OCI-LY3 (cell line): ENCODE data around the gene CNN2.

Experiments used
- H2AFZ ChIP-seq: fragments of 200-600, 300-600 bp; shearing (Covaris generic); 2 replicates; pipeline ENCODE4 v1.6.0; 2014; ENCODE audit warnings: antibody characterized with exemption, low read depth, low read length
- H3K27ac ChIP-seq: fragments of 200-600, 300-600 bp; sonication (generic); 2 replicates; pipeline ENCODE4 v1.5.1; 2014; ENCODE audit warnings: mild to moderate bottlenecking, low read length, moderate library complexity, mixed read lengths
- H3K27me3 ChIP-seq: fragments of 200-600, 300-600 bp; sonication (generic); 2 replicates; pipeline ENCODE4 v1.6.1; 2014; ENCODE audit warnings: low read depth, low read length, mixed read lengths
- H3K36me3 ChIP-seq: fragments of 200-600, 300-600 bp; sonication (generic); replicated peaks from 2 replicates; pipeline ENCODE3; 2014; ENCODE audit warnings: low read depth, low read length, mixed read lengths
- H3K4me1 ChIP-seq: fragments of 300-600, 200-600 bp; sonication (generic); 2 replicates; pipeline ENCODE4 v1.6.1; 2014; ENCODE audit warnings: low read length, mixed read lengths
- H3K4me2 ChIP-seq: fragments of 200-600, 300-600 bp; sonication (generic); 2 replicates; pipeline ENCODE4 v1.6.1; 2014; ENCODE audit warnings: low read length, mixed read lengths
- H3K4me3 ChIP-seq: fragments of 300-600, 200-600 bp; sonication (generic); 2 replicates; pipeline ENCODE4 v1.5.1; 2014; ENCODE audit warnings: antibody characterized with exemption, mild to moderate bottlenecking, low read length, moderate library complexity
- H3K79me2 ChIP-seq: fragments of 300-600, 200-600 bp; shearing (Covaris generic); 2 replicates; pipeline ENCODE4 v1.6.1; 2014; ENCODE audit warnings: mild to moderate bottlenecking, low read length, mixed read lengths
- H3K9ac ChIP-seq: fragments of 300-600, 200-600 bp; shearing (Covaris generic); 2 replicates; pipeline ENCODE4 v1.6.0; 2014; ENCODE audit warnings: mild to moderate bottlenecking, low read length, moderate library complexity
- H3K9me3 ChIP-seq: fragments of 200-600, 300-600 bp; shearing (Covaris generic); 2 replicates; pipeline ENCODE4 v1.6.1; 2014; ENCODE audit warnings: low read length, mixed read lengths; ENCODE audit not compliant: insufficient read depth
- H4K20me1 ChIP-seq: fragments of 200-600, 300-600 bp; sonication (generic); 2 replicates; pipeline ENCODE4 v1.6.1; 2016; ENCODE audit warnings: low read length, mixed read lengths; ENCODE audit not compliant: insufficient read depth
- CTCF ChIP-seq: fragments of 200-600, 300-600 bp; sonication (generic); IDR thresholded peaks from 2 replicates; pipeline ENCODE4 v1.5.1; 2014; ENCODE audit warnings: antibody characterized with exemption, low read length, low read depth
- EZH2phosphoT487 ChIP-seq: fragments of 200-600 bp; shearing (Covaris generic); IDR thresholded peaks from 2 replicates; pipeline ENCODE4 v1.6.1; 2018; ENCODE audit warnings: antibody characterized with exemption, mixed run types, low read depth

Gene CNN2

GRCh38 chr19:1009981-1010538 lies 16.3 kb upstream of the CNN2 start:
- H3K27me3 ChIP-seq, result no peaks in the 10 kb centered on the region
- peaks cover 22% of the 10 kb centered on the region for H3K79me2 ChIP-seq
- H2AFZ ChIP-seq, result no peak overlapping the region
- H3K36me3 ChIP-seq, result peaks cover 58% of the 10 kb centered on the region
- TF ChIP-seq CTCF (no peak), EZH2phosphoT487 (no peak)
- no peak overlapping the region for H3K27ac ChIP-seq
- no peaks in the 10 kb centered on the region for H3K9me3 ChIP-seq
- no peak overlapping the region for H3K9ac ChIP-seq
- H4K20me1 ChIP-seq, result peaks cover 25% of the 10 kb centered on the region
- no peaks in the 10 kb centered on the region for H3K4me1 ChIP-seq
- no peak overlapping the region for H3K4me2 ChIP-seq
- H3K4me3 ChIP-seq, result no peak overlapping the region

GRCh38 chr19:1010586-1011510 lies 15.6 kb upstream of the CNN2 start:
- Histone ChIP-seq H3K4me2 (no peak overlapping the region), H3K27me3 (no peaks in the 10 kb centered on the region), H2AFZ (no peak overlapping the region), H3K9me3 (no peaks in the 10 kb centered on the region), H4K20me1 (peaks cover 33% of the 10 kb centered on the region), H3K27ac (no peak overlapping the region), H3K4me1 (no peaks in the 10 kb centered on the region), H3K4me3 (no peak overlapping the region), H3K79me2 (peaks cover 30% of the 10 kb centered on the region), H3K36me3 (peaks cover 58% of the 10 kb centered on the region), H3K9ac (no peak overlapping the region)
- TF ChIP-seq CTCF (no peak), EZH2phosphoT487 (no peak)

- Histone ChIP-seq H3K9ac (no peak overlapping the region), H3K9me3 (no peaks in the 10 kb centered on the region), H3K4me3 (no peak overlapping the region), H3K79me2 (peaks cover 40% of the 10 kb centered on the region), H3K4me2 (no peak overlapping the region), H3K36me3 (peaks cover 56% of the 10 kb centered on the region), H4K20me1 (peaks cover 39% of the 10 kb centered on the region), H3K4me1 (peaks cover 4% of the 10 kb centered on the region), H3K27ac (no peak overlapping the region), H2AFZ (no peak overlapping the region), H3K27me3 (no peaks in the 10 kb centered on the region)
- TF ChIP-seq EZH2phosphoT487 (no peak), CTCF (no peak)
These were observed 14.5 kb upstream of the CNN2 start for GRCh38 chr19:1011831-1012333.

GRCh38 chr19:1012334-1012733 lies 14.1 kb upstream of the CNN2 start:
- H3K9me3 ChIP-seq, result no peaks in the 10 kb centered on the region
- H3K4me1 ChIP-seq, result peaks cover 8% of the 10 kb centered on the region
- H3K9ac ChIP-seq, result no peak overlapping the region
- H3K36me3 ChIP-seq, result peaks cover 51% of the 10 kb centered on the region
- H3K79me2 ChIP-seq, result peaks cover 45% of the 10 kb centered on the region
- no peak overlapping the region for H3K4me3 ChIP-seq
- peaks cover 41% of the 10 kb centered on the region for H4K20me1 ChIP-seq
- no peak overlapping the region for H3K27ac ChIP-seq
- TF ChIP-seq CTCF (no peak), EZH2phosphoT487 (no peak)
- H3K4me2 ChIP-seq, result no peak overlapping the region
- H3K27me3 ChIP-seq, result no peaks in the 10 kb centered on the region
- no peak overlapping the region for H2AFZ ChIP-seq
